Endothelial cell of umbilical vein (primary cell): ENCODE results near the gene IQSEC3.

Experiments
- MYC ChIP-seq: IDR thresholded peaks from one replicate; pipeline ENCODE4 v1.6.1; 2011; ENCODE audit warnings: mild to moderate bottlenecking, low read depth, low read length
- POLR2AphosphoS5 ChIP-seq: IDR thresholded peaks from 2 replicates; pipeline ENCODE4 v1.6.1; 2012; ENCODE audit warnings: low read depth, mild to moderate bottlenecking, control low read depth, low read length, moderate library complexity; ENCODE audit not compliant: insufficient read depth
- TF ChIP-seq, protein P1 (sequence below), 2 donors: IDR thresholded peaks; 1 replicate in 1 of 2; 2 replicates in 1 of 2; pipeline ENCODE4 v1.5.1; 2011; ENCODE audit warnings: low read length in 2 of 2, mild to moderate bottlenecking in 2 of 2, moderate library complexity in 2 of 2, control low read depth in 1 of 2, inconsistent platforms in 1 of 2, low read depth in 1 of 2; ENCODE audit not compliant: insufficient read depth in 1 of 2; ENCODE audit errors: extremely low read depth in 1 of 2
- TF ChIP-seq, protein P2 (sequence below): IDR thresholded peaks from 2 replicates; pipeline ENCODE4 v1.6.1; 2011; ENCODE audit not compliant: insufficient read depth, insufficient read length

GRCh38 chr12:171743-172676 is 105.4 kb downstream of the IQSEC3 start:
- TF ChIP-seq, protein P1, sequence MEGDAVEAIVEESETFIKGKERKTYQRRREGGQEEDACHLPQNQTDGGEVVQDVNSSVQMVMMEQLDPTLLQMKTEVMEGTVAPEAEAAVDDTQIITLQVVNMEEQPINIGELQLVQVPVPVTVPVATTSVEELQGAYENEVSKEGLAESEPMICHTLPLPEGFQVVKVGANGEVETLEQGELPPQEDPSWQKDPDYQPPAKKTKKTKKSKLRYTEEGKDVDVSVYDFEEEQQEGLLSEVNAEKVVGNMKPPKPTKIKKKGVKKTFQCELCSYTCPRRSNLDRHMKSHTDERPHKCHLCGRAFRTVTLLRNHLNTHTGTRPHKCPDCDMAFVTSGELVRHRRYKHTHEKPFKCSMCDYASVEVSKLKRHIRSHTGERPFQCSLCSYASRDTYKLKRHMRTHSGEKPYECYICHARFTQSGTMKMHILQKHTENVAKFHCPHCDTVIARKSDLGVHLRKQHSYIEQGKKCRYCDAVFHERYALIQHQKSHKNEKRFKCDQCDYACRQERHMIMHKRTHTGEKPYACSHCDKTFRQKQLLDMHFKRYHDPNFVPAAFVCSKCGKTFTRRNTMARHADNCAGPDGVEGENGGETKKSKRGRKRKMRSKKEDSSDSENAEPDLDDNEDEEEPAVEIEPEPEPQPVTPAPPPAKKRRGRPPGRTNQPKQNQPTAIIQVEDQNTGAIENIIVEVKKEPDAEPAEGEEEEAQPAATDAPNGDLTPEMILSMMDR (IDR thresholded peaks at IDR 0.05; ENCODE audit: extremely low read depth in 1 of 2, insufficient read depth in 1 of 2, low read depth in 1 of 2, low read length in 2 of 2): no peak
- TF ChIP-seq POLR2AphosphoS5: no peak
- TF ChIP-seq, protein P2, sequence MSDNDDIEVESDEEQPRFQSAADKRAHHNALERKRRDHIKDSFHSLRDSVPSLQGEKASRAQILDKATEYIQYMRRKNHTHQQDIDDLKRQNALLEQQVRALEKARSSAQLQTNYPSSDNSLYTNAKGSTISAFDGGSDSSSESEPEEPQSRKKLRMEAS: no peak
- no peak for TF ChIP-seq MYC
